IPS-18a (cell line): ENCODE data around the gene MYH14.

Source experiments
- H3K27ac ChIP-seq: one replicate; pipeline ENCODE4 v1.5.1; 2013; ENCODE audit warnings: low read length
- H3K27me3 ChIP-seq: one replicate; pipeline ENCODE4 v1.6.1; 2013; ENCODE audit warnings: mild to moderate bottlenecking, low read length; ENCODE audit not compliant: control insufficient read depth, insufficient read depth
- H3K36me3 ChIP-seq: one replicate; pipeline ENCODE4 v1.6.1; 2013; ENCODE audit warnings: low read depth, low read length; ENCODE audit not compliant: control insufficient read depth
- H3K4me1 ChIP-seq: one replicate; pipeline ENCODE4 v1.6.1; 2013; ENCODE audit warnings: low read depth, low read length; ENCODE audit not compliant: control insufficient read depth
- H3K4me3 ChIP-seq: one replicate; pipeline ENCODE4 v1.5.1; 2013; ENCODE audit warnings: low read length
- H3K9ac ChIP-seq: one replicate; pipeline ENCODE4 v1.6.1; 2013; ENCODE audit warnings: mild to moderate bottlenecking, low read length, moderate library complexity
- H3K9me3 ChIP-seq: one replicate; pipeline ENCODE4 v1.6.1; 2013; ENCODE audit warnings: low read depth, low read length; ENCODE audit not compliant: control insufficient read depth

Gene MYH14

GRCh38 chr19:50280983-50281382, 77.6 kb downstream of the MYH14 start:
- Histone ChIP-seq H3K4me3 (no peak overlapping the region), H3K27ac (no peak overlapping the region), H3K9me3 (peaks cover 4% of the 10 kb centered on the region), H3K4me1 (no peaks in the 10 kb centered on the region), H3K36me3 (peaks cover 23% of the 10 kb centered on the region), H3K9ac (no peak overlapping the region), H3K27me3 (no peaks in the 10 kb centered on the region)

- Histone ChIP-seq H3K4me1 (no peaks in the 10 kb centered on the region), H3K36me3 (peaks cover 26% of the 10 kb centered on the region), H3K4me3 (no peak overlapping the region), H3K27me3 (no peaks in the 10 kb centered on the region), H3K9me3 (peaks cover 4% of the 10 kb centered on the region), H3K27ac (no peak overlapping the region), H3K9ac (no peak overlapping the region)
Observed at GRCh38 chr19:50281491-50281890, 78.1 kb downstream of the MYH14 start.

- H3K4me1 ChIP-seq: no peaks in the 10 kb centered on the region
Observed at GRCh38 chr19:50285833-50286232, 82.4 kb downstream of the MYH14 start.

GRCh38 chr19:50286443-50286842, 83.0 kb downstream of the MYH14 start:
- H3K27ac ChIP-seq: no peak overlapping the region
- no peak overlapping the region for H3K4me3 ChIP-seq
- no peaks in the 10 kb centered on the region for H3K27me3 ChIP-seq
- peaks cover 24% of the 10 kb centered on the region for H3K36me3 ChIP-seq
- no peaks in the 10 kb centered on the region for H3K4me1 ChIP-seq
- peaks cover 4% of the 10 kb centered on the region for H3K9me3 ChIP-seq
- H3K9ac ChIP-seq: no peak overlapping the region

More at GRCh38 chr19:50285833-50286232, 82.4 kb downstream of the MYH14 start:
- Histone ChIP-seq H3K27ac (no peak overlapping the region), H3K9ac (no peak overlapping the region), H3K4me3 (no peak overlapping the region), H3K36me3 (peaks cover 24% of the 10 kb centered on the region), H3K27me3 (no peaks in the 10 kb centered on the region), H3K9me3 (peaks cover 4% of the 10 kb centered on the region)

- Histone ChIP-seq H3K4me3 (no peak overlapping the region), H3K27ac (no peak overlapping the region), H3K36me3 (peaks cover 18% of the 10 kb centered on the region), H3K27me3 (no peaks in the 10 kb centered on the region), H3K9me3 (peaks cover 4% of the 10 kb centered on the region), H3K4me1 (no peaks in the 10 kb centered on the region), H3K9ac (no peak overlapping the region)
Observed at GRCh38 chr19:50287331-50287730, 83.9 kb downstream of the MYH14 start.

GRCh38 chr19:50288954-50289353, 85.5 kb downstream of the MYH14 start:
- Histone ChIP-seq H3K4me1 (peaks cover 9% of the 10 kb centered on the region), H3K27me3 (no peaks in the 10 kb centered on the region), H3K4me3 (no peak overlapping the region), H3K9me3 (peaks cover 4% of the 10 kb centered on the region), H3K9ac (no peak overlapping the region), H3K36me3 (peaks cover 23% of the 10 kb centered on the region), H3K27ac (no peak overlapping the region)

GRCh38 chr19:50290011-50290410, 86.6 kb downstream of the MYH14 start:
- Histone ChIP-seq H3K4me3 (no peak overlapping the region), H3K27me3 (no peaks in the 10 kb centered on the region), H3K9me3 (peaks cover 4% of the 10 kb centered on the region), H3K27ac (no peak overlapping the region), H3K9ac (no peak overlapping the region), H3K36me3 (peaks cover 24% of the 10 kb centered on the region), H3K4me1 (peaks cover 9% of the 10 kb centered on the region)

GRCh38 chr19:50290775-50291174, 87.4 kb downstream of the MYH14 start:
- Histone ChIP-seq H3K4me1 (peaks cover 9% of the 10 kb centered on the region), H3K4me3 (no peak overlapping the region), H3K9ac (no peak overlapping the region), H3K9me3 (no peaks in the 10 kb centered on the region), H3K36me3 (peaks cover 19% of the 10 kb centered on the region), H3K27me3 (no peaks in the 10 kb centered on the region), H3K27ac (no peak overlapping the region)

GRCh38 chr19:50292216-50292827, 88.9 kb downstream of the MYH14 start:
- Histone ChIP-seq H3K27me3 (no peaks in the 10 kb centered on the region), H3K4me1 (peaks cover 9% of the 10 kb centered on the region), H3K9ac (no peak overlapping the region), H3K4me3 (no peak overlapping the region), H3K36me3 (peaks cover 11% of the 10 kb centered on the region), H3K9me3 (no peaks in the 10 kb centered on the region), H3K27ac (no peak overlapping the region)

GRCh38 chr19:50293263-50294004, 90.0 kb downstream of the MYH14 start:
- H3K9me3 ChIP-seq: no peaks in the 10 kb centered on the region
- H3K36me3 ChIP-seq: peaks cover 8% of the 10 kb centered on the region
- H3K27ac ChIP-seq: no peak overlapping the region
- peaks cover 9% of the 10 kb centered on the region for H3K4me1 ChIP-seq
- H3K4me3 ChIP-seq: no peak overlapping the region
- no peaks in the 10 kb centered on the region for H3K27me3 ChIP-seq
- no peak overlapping the region for H3K9ac ChIP-seq

GRCh38 chr19:50300051-50300450, 96.6 kb downstream of the MYH14 start:
- no peaks in the 10 kb centered on the region for H3K9me3 ChIP-seq
- H3K27me3 ChIP-seq: no peaks in the 10 kb centered on the region
- H3K4me3 ChIP-seq: no peak overlapping the region
- H3K9ac ChIP-seq: no peak overlapping the region
- no peaks in the 10 kb centered on the region for H3K4me1 ChIP-seq
- H3K27ac ChIP-seq: no peak overlapping the region
- peaks cover 3% of the 10 kb centered on the region for H3K36me3 ChIP-seq
